HCT116 (cell line): Measurements from ENCODE around the gene HTR3E. TPM values are rescaled to one million over a fixed set of nuclear protein-coding genes. Genes with fewer than 3 reads are reported as not detected.
"Not testable (repeated sequence)": the region's sequence is repeated elsewhere in the genome, so short reads cannot be mapped to it uniquely, and the experiment has no call there.

Source experiments
- ATAC-seq: fragments of 200-7000 bp; cut with Tn5 transposase; 2 replicates; pipeline ENCODE4 v1.9.1; 2020; ENCODE audit warnings: mild to moderate bottlenecking, moderate library complexity
- BruUV-seq: library from RNA; stranded (reverse); fragments of 400-500 nt; replicated peaks from 2 replicates; lab custom pipeline; 2021; lab: Mats Ljungman, UMichigan
- CTCF ChIA-PET: fragments of 300-600 bp; sonication (Branson Sonifier 250); formaldehyde crosslinking; loops from one replicate; lab custom pipeline; 2021; ENCODE audit warnings: antibody characterized with exemption; lab: Charles Lee
- POLR2A ChIA-PET: fragments of 300-600, 350-600 bp; sonication (Branson Sonifier 250); formaldehyde crosslinking; loops from one replicate; lab custom pipeline; 2021; ENCODE audit warnings: antibody characterized with exemption; lab: Charles Lee
- RAD21 ChIA-PET, 2 experiments: fragments of 300-600 bp; sonication (Branson Sonifier 250); formaldehyde crosslinking; loops; one replicate each; lab custom pipeline; 2023; ENCODE audit warnings: low total read pairs in 2 of 2; ENCODE audit not compliant: uncharacterized antibody in 2 of 2, unreplicated experiment in 2 of 2, low non-redundant PET in 1 of 2; lab: Charles Lee
- DNase-seq: peaks from one replicate; pipeline ENCODE4 v3.0.0-alpha.2; 2010; ENCODE audit warnings: low read depth, low spot score
- H2AFZ ChIP-seq: fragments of 200-600 bp; shearing (Covaris generic), sonication (generic); 2 replicates; pipeline ENCODE4 v1.6.1; 2017; ENCODE audit warnings: low read depth, mixed run types, mixed read lengths, antibody characterized with exemption, low read length; ENCODE audit not compliant: poor library complexity, severe bottlenecking
- H3K27ac ChIP-seq: 2 replicates; pipeline ENCODE4 v1.5.1; 2012; ENCODE audit warnings: low read depth, low read length
- H3K27me3 ChIP-seq: fragments of 200-600 bp; sonication (generic); 2 replicates; pipeline ENCODE4 v1.6.1; 2016; ENCODE audit warnings: mixed run types, low read length, mixed read lengths; ENCODE audit not compliant: insufficient read depth
- H3K36me3 ChIP-seq, 2 experiments: fragments of 200-500 bp in 1 of 2; fragments of 200-600 bp in 1 of 2; sonication (Bioruptor generic) in 1 of 2; sonication (generic) in 1 of 2; 2 replicates each; pipeline versions ENCODE4 v1.5.1 to v1.6.1; 2014 to 2016; ENCODE audit warnings: low read length in 2 of 2, inconsistent platforms in 1 of 2, mixed read lengths in 1 of 2, mixed run types in 1 of 2; ENCODE audit not compliant: insufficient read depth in 2 of 2, control insufficient read depth in 1 of 2
- H3K4me1 ChIP-seq, 2 experiments: fragments of 200-600 bp in 1 of 2; sonication (generic) in 1 of 2; 2 replicates each; pipeline versions ENCODE4 v1.5.1 to v1.6.1; 2012 to 2017; ENCODE audit warnings: low read length in 2 of 2, inconsistent platforms in 1 of 2, mild to moderate bottlenecking in 1 of 2, mixed read lengths in 1 of 2, mixed run types in 1 of 2, moderate library complexity in 1 of 2; ENCODE audit not compliant: insufficient read depth in 2 of 2, control insufficient read depth in 1 of 2
- H3K4me2 ChIP-seq: fragments of 200-600 bp; sonication (generic); 2 replicates; pipeline ENCODE4 v1.6.1; 2017; ENCODE audit warnings: mixed run types, low read length, mixed read lengths
- H3K4me3 ChIP-seq, 2 experiments: fragments of 200-600 bp in 1 of 2; sonication (generic) in 1 of 2; replicated peaks in 1 of 2; 2 replicates each; pipeline ENCODE4 v1.5.1; 2011 to 2016; ENCODE audit warnings: low read length in 2 of 2, control low read depth in 1 of 2, low read depth in 1 of 2, mild to moderate bottlenecking in 1 of 2, mixed read lengths in 1 of 2, mixed run types in 1 of 2
- H3K79me2 ChIP-seq: fragments of 200-600 bp; sonication (generic); 2 replicates; pipeline ENCODE4 v1.6.1; 2017; ENCODE audit warnings: mild to moderate bottlenecking, mixed run types, low read length, moderate library complexity, mixed read lengths; ENCODE audit not compliant: insufficient read depth
- H3K9ac ChIP-seq: fragments of 200-600 bp; sonication (generic); 2 replicates; pipeline ENCODE4 v1.6.1; 2016; ENCODE audit warnings: low read length, mixed read lengths
- H3K9me2 ChIP-seq: fragments of 200-600 bp; sonication (generic), shearing (Covaris generic); 2 replicates; pipeline ENCODE4 v1.6.1; 2017; ENCODE audit warnings: mixed run types, mild to moderate bottlenecking, moderate library complexity; ENCODE audit not compliant: insufficient read depth
- H3K9me3 ChIP-seq, 2 experiments: fragments of 200-500 bp in 1 of 2; fragments of 200-600 bp in 1 of 2; sonication (Bioruptor generic) in 1 of 2; sonication (generic) in 1 of 2; 2 replicates each; pipeline ENCODE4 v1.6.1; 2014 to 2017; ENCODE audit warnings: low read length in 2 of 2, mixed read lengths in 2 of 2, inconsistent platforms in 1 of 2, low read depth in 1 of 2, mild to moderate bottlenecking in 1 of 2, mixed run types in 1 of 2, moderate library complexity in 1 of 2; ENCODE audit not compliant: control insufficient read depth in 1 of 2, insufficient read depth in 1 of 2
- H4K20me1 ChIP-seq: fragments of 200-600 bp; sonication (generic), shearing (Covaris generic); 2 replicates; pipeline ENCODE4 v1.6.1; 2017; ENCODE audit warnings: mixed run types, mild to moderate bottlenecking, moderate library complexity; ENCODE audit not compliant: insufficient read depth
- CBX3 ChIP-seq: IDR thresholded peaks from 2 replicates; pipeline ENCODE4 v1.6.1; 2012; ENCODE audit warnings: low read depth
- CEBPB ChIP-seq: IDR thresholded peaks from 2 replicates; pipeline ENCODE4 v1.6.1; 2012; ENCODE audit warnings: low read depth
- EZH2phosphoT487 ChIP-seq: fragments of 200-600 bp; IDR thresholded peaks from 2 replicates; pipeline ENCODE4 v1.6.1; 2018; ENCODE audit warnings: antibody characterized with exemption, borderline replicate concordance
- FOSL1 ChIP-seq: IDR thresholded peaks from 2 replicates; pipeline ENCODE4 v1.6.1; 2012; ENCODE audit warnings: low read depth
- MAX ChIP-seq: IDR thresholded peaks from 2 replicates; pipeline ENCODE4 v1.6.1; 2012
- POLR2A ChIP-seq: IDR thresholded peaks from 2 replicates; pipeline ENCODE4 v1.7.0; 2011; ENCODE audit warnings: borderline replicate concordance; ENCODE audit not compliant: insufficient read depth, insufficient read length; ENCODE audit errors: extremely low read depth
- TCF7L2 ChIP-seq: IDR thresholded peaks from 2 replicates; pipeline ENCODE4 v1.7.0; 2011; ENCODE audit warnings: borderline replicate concordance, inconsistent platforms; ENCODE audit not compliant: insufficient read depth, insufficient read length; ENCODE audit errors: extremely low read depth
- ZBTB33 ChIP-seq: IDR thresholded peaks from 2 replicates; pipeline ENCODE4 v1.6.1; 2011; ENCODE audit warnings: mild to moderate bottlenecking, low read length, moderate library complexity; ENCODE audit not compliant: insufficient replicate concordance; ENCODE audit errors: extremely low read depth
- ZFX ChIP-seq: fragments of 450-650 bp; IDR thresholded peaks from 2 replicates; pipeline ENCODE4 v1.6.1; 2017
- intact Hi-C: fragments of 100-400 bp; cut with micrococcal nuclease; formaldehyde crosslinking; loops from 2 replicates; pipeline ENCODE4 v1.10.0; 2022
- total RNA-seq: library from RNA; stranded (reverse); gene quantifications from one replicate; pipeline ENCODE4 v1.2.1, GENCODE V29; 2021; ENCODE audit not compliant: unreplicated experiment

Gene HTR3E
- total RNA-seq, 1 experiment from 2014 or later = not detected

GRCh38 chr3:184068344-184068743, 28.5 kb upstream of the HTR3E start:
- no peaks in the 10 kb centered on the region for H3K36me3 ChIP-seq
- H2AFZ ChIP-seq = no peak overlapping the region
- ATAC-seq (no peak), DNase-seq (no peak)
- H3K27me3 ChIP-seq = no peaks in the 10 kb centered on the region
- no peak overlapping the region for H3K4me3 ChIP-seq
- H3K27ac ChIP-seq = no peak overlapping the region
- ChIA-PET POLR2A (no interaction called here), RAD21 (no interaction called here), CTCF (no interaction called here)
- H3K4me1 ChIP-seq = no peaks in the 10 kb centered on the region
- TF ChIP-seq CEBPB = no peak
- TF ChIP-seq EZH2phosphoT487 = no peak
- no peaks in the 10 kb centered on the region for H3K9me3 ChIP-seq
- H4K20me1 ChIP-seq = no peaks in the 10 kb centered on the region
- H3K9ac ChIP-seq = no peak overlapping the region
- no peaks in the 10 kb centered on the region for H3K9me2 ChIP-seq
- intact Hi-C loops = no loop called here
- BruUV-seq = no TSS peak
- H3K4me2 ChIP-seq = no peak overlapping the region
- H3K79me2 ChIP-seq = no peaks in the 10 kb centered on the region

- H3K27ac ChIP-seq, intact Hi-C loops, H3K9ac ChIP-seq, H3K9me2 ChIP-seq, H3K27me3 ChIP-seq, H3K36me3 ChIP-seq, ATAC-seq, H3K79me2 ChIP-seq, H3K9me3 ChIP-seq, H3K4me1 ChIP-seq, H2AFZ ChIP-seq, H3K4me2 ChIP-seq, POLR2A ChIA-PET, CTCF ChIA-PET, H3K4me3 ChIP-seq, DNase-seq, BruUV-seq, RAD21 ChIA-PET, H4K20me1 ChIP-seq: not testable (repeated sequence)
Observed at GRCh38 chr3:184071142-184071541, 25.7 kb upstream of the HTR3E start.

GRCh38 chr3:184073621-184074020, 23.2 kb upstream of the HTR3E start:
- H2AFZ ChIP-seq = no peak overlapping the region
- H3K27ac ChIP-seq = no peak overlapping the region
- intact Hi-C loops = no loop called here
- no peak overlapping the region for H3K4me2 ChIP-seq
- no TSS peak for BruUV-seq
- DNase-seq = no peak
- RAD21 ChIA-PET = no interaction called here
- H3K9me3 ChIP-seq = no peaks in the 10 kb centered on the region
- no peaks in the 10 kb centered on the region for H3K9me2 ChIP-seq
- no peaks in the 10 kb centered on the region for H3K79me2 ChIP-seq
- POLR2A ChIA-PET = no interaction called here
- H3K36me3 ChIP-seq = no peaks in the 10 kb centered on the region
- H3K9ac ChIP-seq = no peak overlapping the region
- CTCF ChIA-PET = no interaction called here
- no peaks in the 10 kb centered on the region for H4K20me1 ChIP-seq
- H3K4me1 ChIP-seq = no peaks in the 10 kb centered on the region
- no peaks in the 10 kb centered on the region for H3K27me3 ChIP-seq
- no peak for ATAC-seq
- H3K4me3 ChIP-seq = no peak overlapping the region
- TF ChIP-seq MAX = no peak
- TF ChIP-seq FOSL1 = no peak
- TF ChIP-seq POLR2A = no peak
- no peak for TF ChIP-seq ZFX
- TF ChIP-seq TCF7L2 = no peak
- TF ChIP-seq ZBTB33 = no peak
- no peak for TF ChIP-seq CBX3
